ENCODE results near the gene GLRX5. TPM values are rescaled to one million over a fixed set of nuclear protein-coding genes. Genes with fewer than 3 reads are reported as not detected.

GLRX5 gene
- polyA plus RNA-seq (2013, experiment 1 of 2): 63.1 TPM
- 67.1 TPM for polyA plus RNA-seq (2013, experiment 2 of 2)

DNA sequence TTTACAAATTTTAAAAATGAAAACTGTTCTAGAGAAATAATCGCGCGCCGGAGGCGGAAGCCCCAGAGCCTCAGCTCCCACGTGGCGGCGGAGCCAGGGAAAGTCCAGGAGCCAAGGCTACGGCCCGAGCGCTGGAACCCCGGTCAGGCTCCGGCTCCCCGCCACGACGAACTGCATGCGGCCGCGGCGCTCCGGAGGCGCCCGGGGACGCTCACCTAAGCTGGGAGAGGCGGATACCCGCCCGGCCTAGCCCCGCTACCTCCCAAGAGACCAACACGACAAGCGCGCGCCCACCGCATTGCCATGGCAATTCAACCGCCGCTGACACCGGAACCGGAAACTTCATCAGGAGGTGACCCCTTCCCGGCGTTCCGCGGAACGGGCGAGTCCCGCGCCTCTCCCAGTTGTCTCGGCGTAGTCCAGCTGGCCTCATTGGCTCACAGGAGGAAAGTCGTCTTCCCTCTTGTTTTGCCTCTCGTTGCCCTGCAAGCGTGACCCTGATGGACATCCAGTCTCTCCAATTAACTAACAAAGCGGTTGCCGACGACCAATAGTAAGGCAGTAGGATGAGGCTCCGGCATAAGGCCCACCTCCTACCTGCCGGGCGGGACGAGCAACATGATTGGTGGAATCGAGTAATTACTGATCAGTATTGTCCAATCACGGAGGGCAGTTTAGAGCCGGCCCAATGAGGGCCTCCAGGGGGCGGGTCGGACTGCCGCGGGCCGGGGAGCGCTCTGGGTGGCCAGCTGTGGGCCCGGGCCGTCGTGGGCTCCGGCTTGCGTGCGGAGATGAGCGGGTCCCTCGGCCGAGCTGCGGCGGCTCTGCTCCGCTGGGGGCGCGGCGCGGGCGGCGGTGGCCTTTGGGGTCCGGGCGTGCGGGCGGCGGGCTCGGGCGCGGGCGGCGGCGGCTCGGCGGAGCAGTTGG, at the start of gene GLRX5:
Gene GLRX5 (plus strand): TSS at position 752 of the 927 bp plus-strand sequence. CDS start 40 bp downstream, at position 792.
- H3K9ac ChIP-seq (ENCODE audit: low read depth, low read length): peak within 1 kb of the TSS; percentile 87
- peaks cover 35% of the 10 kb centered on the region for H3K36me3 ChIP-seq (ENCODE audit: insufficient read depth, low read length)
- H3K9me3 ChIP-seq (ENCODE audit: insufficient read depth, low read depth, low read length): no peaks in the 10 kb centered on the region
- WGBS: under 1% methylated on average over 97 of the region's 97 CpGs
- peak within 1 kb of the TSS; percentile 88 for H3K27ac ChIP-seq (ENCODE audit: low read depth, low read length)
- H3K4me1 ChIP-seq (ENCODE audit: insufficient read depth, low read length): peaks cover 28% of the 10 kb centered on the region
- peak within 1 kb of the TSS; percentile 94 for H3K4me3 ChIP-seq (ENCODE audit: low read length)
- no peaks in the 10 kb centered on the region; the same call in 1 of the 2 replicates for H3K27me3 ChIP-seq (ENCODE audit: insufficient read depth, low read length)

- no peaks in the 10 kb centered on the region for H3K27me3 ChIP-seq (ENCODE audit: insufficient read depth, low read length)
- peaks cover 16% of the 10 kb centered on the region for H3K4me1 ChIP-seq (ENCODE audit: insufficient read depth, low read length)
- H3K27ac ChIP-seq (ENCODE audit: low read depth, low read length): no peak overlapping the region
- no peaks in the 10 kb centered on the region for H3K9me3 ChIP-seq (ENCODE audit: insufficient read depth, low read depth, low read length)
- no peak overlapping the region for H3K4me3 ChIP-seq (ENCODE audit: low read length)
- WGBS: 38% methylated on average over 7 of the region's 7 CpGs
- no peaks in the 10 kb centered on the region for H3K36me3 ChIP-seq (ENCODE audit: insufficient read depth, low read length)
- no peak overlapping the region for H3K9ac ChIP-seq (ENCODE audit: low read depth, low read length)
Measured at GRCh38 chr14:95485222-95485819, 49.5 kb upstream of the GLRX5 start.

- 85% methylated on average over 15 of the region's 15 CpGs for WGBS
- Histone ChIP-seq H3K4me3 (ENCODE audit: low read length) (no peak overlapping the region), H3K27me3 (ENCODE audit: insufficient read depth, low read length) (no peaks in the 10 kb centered on the region), H3K4me1 (ENCODE audit: insufficient read depth, low read length) (peaks cover 12% of the 10 kb centered on the region), H3K27ac (ENCODE audit: low read depth, low read length) (no peak overlapping the region), H3K36me3 (ENCODE audit: insufficient read depth, low read length) (no peaks in the 10 kb centered on the region), H3K9ac (ENCODE audit: low read depth, low read length) (no peak overlapping the region), H3K9me3 (ENCODE audit: insufficient read depth, low read depth, low read length) (no peaks in the 10 kb centered on the region)
Measured at GRCh38 chr14:95486875-95487668, 47.8 kb upstream of the GLRX5 start.

- no peaks in the 10 kb centered on the region for H3K36me3 ChIP-seq (ENCODE audit: insufficient read depth, low read length)
- no peaks in the 10 kb centered on the region for H3K27me3 ChIP-seq (ENCODE audit: insufficient read depth, low read length)
- no peak overlapping the region for H3K27ac ChIP-seq (ENCODE audit: low read depth, low read length)
- no peak overlapping the region for H3K4me3 ChIP-seq (ENCODE audit: low read length)
- H3K4me1 ChIP-seq (ENCODE audit: insufficient read depth, low read length): peaks cover 12% of the 10 kb centered on the region
- H3K9me3 ChIP-seq (ENCODE audit: insufficient read depth, low read depth, low read length): no peaks in the 10 kb centered on the region
- H3K9ac ChIP-seq (ENCODE audit: low read depth, low read length): no peak overlapping the region
- WGBS: 84% methylated on average over 3 of the region's 3 CpGs
Measured at GRCh38 chr14:95487669-95488084, 47.2 kb upstream of the GLRX5 start.

DNA sequence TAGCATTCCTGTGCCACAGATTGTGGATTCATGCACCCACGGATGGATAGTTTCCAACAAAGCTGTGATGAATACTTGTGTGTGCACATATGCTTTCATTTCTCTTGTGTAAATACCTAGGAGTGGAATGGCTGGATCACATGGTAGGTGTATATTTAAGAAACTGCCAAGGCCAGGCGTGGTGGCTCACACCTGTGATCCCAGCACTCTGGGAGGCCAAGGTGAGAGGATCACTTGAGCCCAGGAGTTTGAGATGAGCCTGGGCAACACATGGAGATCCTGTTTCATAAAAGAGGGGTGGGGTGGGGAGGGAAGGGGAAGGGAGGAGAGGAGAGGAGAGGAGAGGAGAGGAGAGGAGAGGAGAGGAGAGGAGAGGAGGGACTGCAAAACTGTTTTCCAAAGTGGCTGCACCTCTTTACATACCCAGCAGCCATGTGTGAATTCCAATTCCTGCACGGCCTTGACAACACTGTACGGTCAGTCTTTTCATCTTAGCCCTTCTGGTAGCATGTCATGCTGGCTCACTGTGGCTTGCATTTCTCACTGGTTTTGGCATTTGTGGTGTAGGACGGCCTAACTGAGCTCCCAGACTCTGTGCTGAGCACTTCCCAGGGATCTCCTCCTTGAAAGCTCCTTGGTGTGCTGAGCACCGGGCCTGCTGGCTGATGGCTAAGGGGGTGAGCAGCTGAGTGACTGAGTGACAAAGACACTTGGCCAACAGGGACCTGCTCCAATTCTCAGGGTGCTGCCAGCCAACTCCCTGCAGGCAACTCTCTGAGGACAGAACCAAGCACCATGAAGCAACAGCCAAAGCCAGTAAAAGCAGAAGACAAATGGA, 46.3 kb upstream of the GLRX5 start:
- Histone ChIP-seq H3K27ac (ENCODE audit: low read depth, low read length) (no peak overlapping the region), H3K4me3 (ENCODE audit: low read length) (no peak overlapping the region), H3K27me3 (ENCODE audit: insufficient read depth, low read length) (no peaks in the 10 kb centered on the region), H3K9me3 (ENCODE audit: insufficient read depth, low read depth, low read length) (no peaks in the 10 kb centered on the region), H3K36me3 (ENCODE audit: insufficient read depth, low read length) (no peaks in the 10 kb centered on the region), H3K9ac (ENCODE audit: low read depth, low read length) (no peak overlapping the region), H3K4me1 (ENCODE audit: insufficient read depth, low read length) (peaks cover 12% of the 10 kb centered on the region)
- 88% methylated on average over 6 of the region's 6 CpGs for WGBS

- Histone ChIP-seq H3K36me3 (ENCODE audit: insufficient read depth, low read length) (no peaks in the 10 kb centered on the region), H3K9me3 (ENCODE audit: insufficient read depth, low read depth, low read length) (no peaks in the 10 kb centered on the region), H3K27ac (ENCODE audit: low read depth, low read length) (no peak overlapping the region), H3K27me3 (ENCODE audit: insufficient read depth, low read length) (no peaks in the 10 kb centered on the region), H3K9ac (ENCODE audit: low read depth, low read length) (no peak overlapping the region), H3K4me1 (ENCODE audit: insufficient read depth, low read length) (peaks cover 12% of the 10 kb centered on the region), H3K4me3 (ENCODE audit: low read length) (no peak overlapping the region)
- WGBS: 90% methylated on average over 9 of the region's 9 CpGs
Measured at GRCh38 chr14:95489214-95490137, 45.4 kb upstream of the GLRX5 start.

GRCh38 chr14:95490138-95490509, 44.7 kb upstream of the GLRX5 start:
- no peak overlapping the region for H3K4me3 ChIP-seq (ENCODE audit: low read length)
- 95% methylated on average over 5 of the region's 5 CpGs for WGBS
- H3K9ac ChIP-seq (ENCODE audit: low read depth, low read length): no peak overlapping the region
- no peaks in the 10 kb centered on the region for H3K36me3 ChIP-seq (ENCODE audit: insufficient read depth, low read length)
- H3K9me3 ChIP-seq (ENCODE audit: insufficient read depth, low read depth, low read length): no peaks in the 10 kb centered on the region
- peaks cover 6% of the 10 kb centered on the region for H3K4me1 ChIP-seq (ENCODE audit: insufficient read depth, low read length)
- H3K27me3 ChIP-seq (ENCODE audit: insufficient read depth, low read length): no peaks in the 10 kb centered on the region
- no peak overlapping the region for H3K27ac ChIP-seq (ENCODE audit: low read depth, low read length)

- H3K27me3 ChIP-seq (ENCODE audit: insufficient read depth, low read length): no peaks in the 10 kb centered on the region
- no peak overlapping the region for H3K9ac ChIP-seq (ENCODE audit: low read depth, low read length)
- 90% methylated on average over 10 of the region's 10 CpGs for WGBS
- H3K27ac ChIP-seq (ENCODE audit: low read depth, low read length): no peak overlapping the region
- H3K9me3 ChIP-seq (ENCODE audit: insufficient read depth, low read depth, low read length): no peaks in the 10 kb centered on the region
- H3K4me3 ChIP-seq (ENCODE audit: low read length): no peak overlapping the region
- no peaks in the 10 kb centered on the region for H3K4me1 ChIP-seq (ENCODE audit: insufficient read depth, low read length)
- no peaks in the 10 kb centered on the region for H3K36me3 ChIP-seq (ENCODE audit: insufficient read depth, low read length)
Measured at GRCh38 chr14:95490727-95491451, 44.0 kb upstream of the GLRX5 start.

GRCh38 chr14:95491936-95492608, 42.8 kb upstream of the GLRX5 start:
- no peaks in the 10 kb centered on the region for H3K27me3 ChIP-seq (ENCODE audit: insufficient read depth, low read length)
- no peaks in the 10 kb centered on the region for H3K4me1 ChIP-seq (ENCODE audit: insufficient read depth, low read length)
- 88% methylated on average over 2 of the region's 2 CpGs for WGBS
- no peaks in the 10 kb centered on the region for H3K36me3 ChIP-seq (ENCODE audit: insufficient read depth, low read length)
- H3K9ac ChIP-seq (ENCODE audit: low read depth, low read length): no peak overlapping the region
- H3K27ac ChIP-seq (ENCODE audit: low read depth, low read length): no peak overlapping the region
- no peaks in the 10 kb centered on the region for H3K9me3 ChIP-seq (ENCODE audit: insufficient read depth, low read depth, low read length)
- H3K4me3 ChIP-seq (ENCODE audit: low read length): no peak overlapping the region

Measured in HUES64 (cell line).